Measurements from ENCODE around the gene OR51I2. TPM values are rescaled to one million over a fixed set of nuclear protein-coding genes. Genes with fewer than 3 reads are reported as not detected.

Gene OR51I2
- total RNA-seq, 1 donor from 2014 or later: not detected

DNA sequence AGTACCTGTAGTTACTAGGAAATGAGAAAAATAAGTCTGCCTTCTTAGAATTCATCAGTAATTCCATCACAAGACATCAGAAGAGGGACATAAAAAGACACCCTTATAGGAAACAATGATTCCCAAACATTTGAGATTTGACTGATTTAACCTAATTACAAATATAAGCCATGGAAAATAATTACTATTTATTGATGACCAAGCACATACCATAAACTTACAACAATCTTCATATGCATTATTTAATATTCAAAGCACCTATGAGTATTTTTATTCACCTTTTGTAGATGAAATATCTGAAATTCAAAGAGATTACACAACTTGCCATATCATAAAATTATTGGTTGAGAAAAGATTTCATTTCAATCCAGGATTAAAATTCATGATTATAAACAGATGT is 24.8 kb downstream of the OR51I2 start:
- TF ChIP-seq, protein P1, sequence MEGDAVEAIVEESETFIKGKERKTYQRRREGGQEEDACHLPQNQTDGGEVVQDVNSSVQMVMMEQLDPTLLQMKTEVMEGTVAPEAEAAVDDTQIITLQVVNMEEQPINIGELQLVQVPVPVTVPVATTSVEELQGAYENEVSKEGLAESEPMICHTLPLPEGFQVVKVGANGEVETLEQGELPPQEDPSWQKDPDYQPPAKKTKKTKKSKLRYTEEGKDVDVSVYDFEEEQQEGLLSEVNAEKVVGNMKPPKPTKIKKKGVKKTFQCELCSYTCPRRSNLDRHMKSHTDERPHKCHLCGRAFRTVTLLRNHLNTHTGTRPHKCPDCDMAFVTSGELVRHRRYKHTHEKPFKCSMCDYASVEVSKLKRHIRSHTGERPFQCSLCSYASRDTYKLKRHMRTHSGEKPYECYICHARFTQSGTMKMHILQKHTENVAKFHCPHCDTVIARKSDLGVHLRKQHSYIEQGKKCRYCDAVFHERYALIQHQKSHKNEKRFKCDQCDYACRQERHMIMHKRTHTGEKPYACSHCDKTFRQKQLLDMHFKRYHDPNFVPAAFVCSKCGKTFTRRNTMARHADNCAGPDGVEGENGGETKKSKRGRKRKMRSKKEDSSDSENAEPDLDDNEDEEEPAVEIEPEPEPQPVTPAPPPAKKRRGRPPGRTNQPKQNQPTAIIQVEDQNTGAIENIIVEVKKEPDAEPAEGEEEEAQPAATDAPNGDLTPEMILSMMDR (IDR thresholded peaks at IDR 0.05): no peak
- intact Hi-C loops (cut with DNase I): loop anchor here (10.0 kb wide), 1 partner anchor 331 kb away; the partner anchor contains the start of gene OR52N2
- H3K9me3 ChIP-seq: no peaks in the 10 kb centered on the region

DNA sequence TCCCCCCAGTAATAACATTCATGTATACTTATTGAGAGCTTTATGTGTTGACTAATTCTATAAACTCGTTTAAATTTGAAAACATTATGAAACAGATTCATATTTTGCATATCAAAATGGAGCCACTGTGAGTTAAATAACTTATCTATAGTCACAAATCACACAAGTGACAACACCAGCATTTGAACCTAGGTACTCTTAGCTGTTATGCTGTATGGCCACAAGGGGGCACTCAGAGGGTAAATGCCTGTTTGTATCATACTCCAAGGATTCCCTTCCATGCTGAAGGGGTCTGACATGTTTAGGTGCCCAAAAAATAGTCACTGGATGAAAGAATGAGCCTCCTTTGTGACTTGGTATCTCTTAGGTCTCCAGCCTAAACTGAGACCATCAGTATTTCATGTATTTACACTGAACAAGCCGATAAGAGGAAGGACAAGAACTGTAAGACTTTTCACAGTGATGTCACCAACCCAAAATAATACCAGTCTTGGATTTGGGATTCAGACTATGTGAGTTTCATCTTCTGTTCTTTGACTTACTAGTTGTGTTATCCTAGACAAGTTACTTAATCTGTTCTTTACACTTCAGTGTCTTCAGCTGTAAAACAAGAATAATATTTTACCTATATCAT is 27.2 kb downstream of the OR51I2 start:
- H3K9me3 ChIP-seq: no peaks in the 10 kb centered on the region
- no peaks in the 10 kb centered on the region for H3K4me1 ChIP-seq
- H3K27me3 ChIP-seq (ENCODE audit: low read depth): no peaks in the 10 kb centered on the region
- no peak overlapping the region for H3K4me3 ChIP-seq
- ATAC-seq (peak; percentile 72 to 78), DNase-seq (no peak)
- TF ChIP-seq, protein P1 (IDR thresholded peaks at IDR 0.05): peak; percentile 83
- no peak overlapping the region for H3K27ac ChIP-seq
- no peaks in the 10 kb centered on the region for H3K36me3 ChIP-seq
- intact Hi-C loops (cut with DNase I): loop anchor here (10.0 kb wide), 1 partner anchor 328 kb away; the partner anchor contains the start of gene OR52N2

More for the DNA sequence above, 24.8 kb downstream of the OR51I2 start:
- DNase-seq (no peak), ATAC-seq (no peak)
- H3K36me3 ChIP-seq: no peaks in the 10 kb centered on the region
- H3K27ac ChIP-seq: no peak overlapping the region
- no peaks in the 10 kb centered on the region for H3K4me1 ChIP-seq
- no peaks in the 10 kb centered on the region for H3K27me3 ChIP-seq (ENCODE audit: low read depth)
- H3K4me3 ChIP-seq: no peak overlapping the region

DNA sequence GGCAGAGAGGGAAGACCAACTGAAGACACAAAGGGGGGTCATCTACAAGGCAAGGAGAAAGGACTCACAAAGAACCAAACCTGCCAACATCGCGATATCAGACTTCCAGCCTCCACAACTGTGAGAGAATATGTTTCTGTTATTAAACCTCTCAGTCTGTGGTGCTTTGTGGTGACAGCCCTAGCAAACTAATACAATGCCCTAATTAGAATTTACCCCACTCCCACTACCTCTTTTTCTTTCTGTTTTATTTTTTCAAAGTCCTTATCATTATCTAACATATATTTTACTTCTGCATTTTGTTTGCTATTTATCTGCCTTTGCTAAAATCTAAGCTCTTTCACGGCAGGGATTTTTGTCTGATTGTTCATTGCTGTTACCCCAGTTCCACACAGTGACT is 36.9 kb downstream of the OR51I2 start:
- no peaks in the 10 kb centered on the region for H3K27me3 ChIP-seq (ENCODE audit: low read depth)
- H3K4me3 ChIP-seq: no peak overlapping the region
- no peak for ATAC-seq
- TF ChIP-seq, protein P1 (IDR thresholded peaks at IDR 0.05): no peak
- no peaks in the 10 kb centered on the region for H3K9me3 ChIP-seq
- DNase-seq: no peak
- no peak overlapping the region for H3K27ac ChIP-seq
- H3K4me1 ChIP-seq: no peaks in the 10 kb centered on the region
- intact Hi-C loops (cut with DNase I): no loop called here
- H3K36me3 ChIP-seq: no peaks in the 10 kb centered on the region

DNA sequence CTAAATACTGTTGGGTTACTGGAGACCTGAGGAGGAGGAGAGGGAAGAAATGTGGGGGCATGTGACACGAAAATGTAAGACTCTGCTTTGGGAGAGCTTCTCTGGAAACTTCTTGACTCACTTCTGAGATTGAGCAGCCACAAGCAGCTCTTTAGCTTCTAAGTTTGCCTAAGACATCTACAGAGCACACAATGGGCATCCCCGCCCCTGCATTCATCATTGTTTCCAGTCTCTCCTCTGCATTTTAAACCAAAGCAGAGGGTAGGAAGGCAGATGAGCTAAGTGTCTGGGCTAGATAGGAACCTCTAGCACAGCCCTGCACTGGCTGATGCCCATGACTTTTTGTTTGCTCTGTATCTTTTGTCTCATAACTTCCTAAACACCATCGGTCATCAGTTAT is 37.3 kb downstream of the OR51I2 start:
- H3K4me3 ChIP-seq: no peak overlapping the region
- H3K27ac ChIP-seq: no peak overlapping the region
- intact Hi-C loops (cut with DNase I): no loop called here
- H3K9me3 ChIP-seq: no peaks in the 10 kb centered on the region
- TF ChIP-seq, protein P1 (IDR thresholded peaks at IDR 0.05): no peak
- DNase-seq (no peak), ATAC-seq (no peak)
- no peaks in the 10 kb centered on the region for H3K27me3 ChIP-seq (ENCODE audit: low read depth)
- H3K36me3 ChIP-seq: no peaks in the 10 kb centered on the region
- no peaks in the 10 kb centered on the region for H3K4me1 ChIP-seq

DNA sequence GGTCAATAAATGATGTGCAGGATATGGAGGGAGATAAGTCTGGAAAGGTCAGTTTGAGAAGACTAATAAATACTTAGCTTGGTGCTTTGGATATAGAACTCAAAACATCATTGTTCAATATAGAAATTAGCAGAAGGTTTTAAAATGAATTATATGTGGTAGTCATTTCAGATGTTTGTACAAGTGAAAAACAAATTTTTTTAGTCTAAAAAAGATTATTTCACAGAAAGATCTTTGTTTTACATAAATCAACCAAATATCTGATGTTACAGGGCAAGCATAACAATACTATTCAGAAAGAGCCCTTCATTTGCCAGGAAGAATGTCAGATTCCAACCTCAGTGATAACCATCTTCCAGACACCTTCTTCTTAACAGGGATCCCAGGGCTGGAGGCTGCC is 39.3 kb downstream of the OR51I2 start, which contains the start of gene OR52D1:
OR52D1 (plus strand) TSS at position 301 of the 400 bp plus-strand sequence; CDS start at position 323, 22 bp downstream.
- no peak for ATAC-seq
- Histone ChIP-seq H3K36me3 (no peaks in the 10 kb centered on the region), H3K4me1 (no peaks in the 10 kb centered on the region), H3K4me3 (no peak within 1 kb of the TSS), H3K9me3 (no peaks in the 10 kb centered on the region), H3K27me3 (ENCODE audit: low read depth) (no peaks in the 10 kb centered on the region), H3K27ac (no peak within 1 kb of the TSS)
- intact Hi-C loops (cut with DNase I): no loop called here
- TF ChIP-seq, protein P1 (IDR thresholded peaks at IDR 0.05): no peak
- DNase-seq: no peak

All from lower lobe of right lung (tissue), 2 donors.